ENCODE data around the gene DACT2.

DNA sequence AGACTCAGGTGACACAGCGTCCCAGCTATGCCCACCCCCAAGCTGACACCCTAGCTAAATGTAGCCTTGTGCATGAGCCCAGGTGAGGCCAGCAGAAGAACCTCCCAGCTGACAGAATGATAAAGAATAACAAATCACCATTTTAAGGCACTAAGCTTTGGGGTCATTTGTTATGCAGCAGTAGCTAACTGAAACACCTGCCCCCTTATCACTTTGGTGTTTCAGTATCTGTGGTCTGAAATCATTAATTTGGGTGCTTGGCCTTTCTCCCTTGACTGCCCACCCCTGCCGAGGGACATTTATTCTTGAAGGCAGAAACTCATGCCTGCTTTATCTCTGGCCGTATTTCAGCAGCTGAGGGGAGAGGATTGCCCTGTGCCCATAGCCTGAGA is 30.0 kb downstream of the DACT2 start:
- TF ChIP-seq, protein P1, sequence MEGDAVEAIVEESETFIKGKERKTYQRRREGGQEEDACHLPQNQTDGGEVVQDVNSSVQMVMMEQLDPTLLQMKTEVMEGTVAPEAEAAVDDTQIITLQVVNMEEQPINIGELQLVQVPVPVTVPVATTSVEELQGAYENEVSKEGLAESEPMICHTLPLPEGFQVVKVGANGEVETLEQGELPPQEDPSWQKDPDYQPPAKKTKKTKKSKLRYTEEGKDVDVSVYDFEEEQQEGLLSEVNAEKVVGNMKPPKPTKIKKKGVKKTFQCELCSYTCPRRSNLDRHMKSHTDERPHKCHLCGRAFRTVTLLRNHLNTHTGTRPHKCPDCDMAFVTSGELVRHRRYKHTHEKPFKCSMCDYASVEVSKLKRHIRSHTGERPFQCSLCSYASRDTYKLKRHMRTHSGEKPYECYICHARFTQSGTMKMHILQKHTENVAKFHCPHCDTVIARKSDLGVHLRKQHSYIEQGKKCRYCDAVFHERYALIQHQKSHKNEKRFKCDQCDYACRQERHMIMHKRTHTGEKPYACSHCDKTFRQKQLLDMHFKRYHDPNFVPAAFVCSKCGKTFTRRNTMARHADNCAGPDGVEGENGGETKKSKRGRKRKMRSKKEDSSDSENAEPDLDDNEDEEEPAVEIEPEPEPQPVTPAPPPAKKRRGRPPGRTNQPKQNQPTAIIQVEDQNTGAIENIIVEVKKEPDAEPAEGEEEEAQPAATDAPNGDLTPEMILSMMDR (IDR thresholded peaks at IDR 0.05): no peak
- TF ChIP-seq SIN3A (IDR thresholded peaks at IDR 0.05; ENCODE audit: borderline replicate concordance, insufficient read depth, low read depth, low read length): no peak
- no peak for TF ChIP-seq POLR2AphosphoS5 (IDR thresholded peaks at IDR 0.05; ENCODE audit: low read depth, low read length)
- TF ChIP-seq TCF7L2 (IDR thresholded peaks at IDR 0.05; ENCODE audit: low read depth, low read length): no peak

All from Panc1 (cell line).